H9 (cell line): ENCODE results near the gene ZMYM2. TPM values are rescaled to one million over a fixed set of nuclear protein-coding genes. Genes with fewer than 3 reads are reported as not detected.
A peak's percentile ranks its signal among the peaks of the same experiment; 100 is the strongest.

Source experiments
- DNase-seq: peaks from one replicate; pipeline ENCODE4 v3.0.0-alpha.2; 2017
- H2AFZ ChIP-seq: one replicate; pipeline ENCODE4 v1.6.1; 2013; ENCODE audit warnings: mild to moderate bottlenecking, low read length, control low read depth, moderate library complexity
- H2AK5ac ChIP-seq: 2 replicates; pipeline ENCODE4 v1.6.1; 2013; ENCODE audit warnings: low read length, control low read depth, mixed read lengths; ENCODE audit not compliant: insufficient read length
- H2BK120ac ChIP-seq: one replicate; pipeline ENCODE4 v1.6.1; 2013; ENCODE audit warnings: low read depth, mild to moderate bottlenecking, low read length, control low read depth, inconsistent platforms; ENCODE audit not compliant: poor library complexity, severe bottlenecking
- H2BK12ac ChIP-seq: 2 replicates; pipeline ENCODE4 v1.6.1; 2013; ENCODE audit warnings: low read length, control low read depth, mixed read lengths, low read depth; ENCODE audit not compliant: insufficient read length
- H2BK15ac ChIP-seq: 2 replicates; pipeline ENCODE4 v1.6.1; 2013; ENCODE audit warnings: low read depth, low read length, control low read depth
- H2BK20ac ChIP-seq: one replicate; pipeline ENCODE4 v1.6.1; 2013; ENCODE audit warnings: low read depth, mild to moderate bottlenecking, low read length, control low read depth, inconsistent platforms; ENCODE audit not compliant: poor library complexity, severe bottlenecking
- H2BK5ac ChIP-seq: 2 replicates; pipeline ENCODE4 v1.6.1; 2013; ENCODE audit warnings: low read length, control low read depth, mixed read lengths; ENCODE audit not compliant: insufficient read length
- H3K14ac ChIP-seq: 2 replicates; pipeline ENCODE4 v1.6.1; 2013; ENCODE audit warnings: low read length, control low read depth; ENCODE audit not compliant: insufficient read depth
- H3K18ac ChIP-seq: 2 replicates; pipeline ENCODE4 v1.6.1; 2013; ENCODE audit warnings: low read depth, mild to moderate bottlenecking, mixed read lengths, low read length, control low read depth; ENCODE audit not compliant: insufficient read length
- H3K23ac ChIP-seq: 2 replicates; pipeline ENCODE4 v1.6.1; 2013; ENCODE audit warnings: low read length, control low read depth, mixed read lengths, low read depth; ENCODE audit not compliant: insufficient read length
- H3K23me2 ChIP-seq: 2 replicates; pipeline ENCODE4 v1.6.1; 2013; ENCODE audit warnings: low read depth, mild to moderate bottlenecking, mixed read lengths, low read length, control low read depth; ENCODE audit not compliant: insufficient read length, poor library complexity, severe bottlenecking
- H3K27ac ChIP-seq: 2 replicates; pipeline ENCODE4 v1.5.1; 2013; ENCODE audit warnings: low read length, control low read depth, mixed read lengths, low read depth; ENCODE audit not compliant: insufficient read length
- H3K27me3 ChIP-seq: 2 replicates; pipeline ENCODE4 v1.6.1; 2013; ENCODE audit warnings: low read length, control low read depth, inconsistent platforms; ENCODE audit not compliant: insufficient read depth
- H3K4ac ChIP-seq: 2 replicates; pipeline ENCODE4 v1.6.1; 2013; ENCODE audit warnings: low read depth, mild to moderate bottlenecking, control low read depth, inconsistent platforms, low read length, moderate library complexity
- H3K4me1 ChIP-seq: 2 replicates; pipeline ENCODE4 v1.6.1; 2013; ENCODE audit warnings: low read length, control low read depth, inconsistent platforms; ENCODE audit not compliant: insufficient read depth
- H3K4me2 ChIP-seq: 2 replicates; pipeline ENCODE4 v1.6.1; 2013; ENCODE audit warnings: low read length, control low read depth, mixed read lengths; ENCODE audit not compliant: insufficient read length, insufficient read depth
- H3K56ac ChIP-seq: 2 replicates; pipeline ENCODE4 v1.6.1; 2013; ENCODE audit warnings: low read depth, mild to moderate bottlenecking, mixed read lengths, low read length, control low read depth; ENCODE audit not compliant: insufficient read length
- H3K79me1 ChIP-seq: 2 replicates; pipeline ENCODE4 v1.6.1; 2013; ENCODE audit warnings: low read depth, mild to moderate bottlenecking, moderate library complexity, low read length, control low read depth, inconsistent platforms; ENCODE audit not compliant: insufficient read depth, poor library complexity, severe bottlenecking
- H3K79me2 ChIP-seq: 2 replicates; pipeline ENCODE4 v1.6.1; 2013; ENCODE audit warnings: low read length, control low read depth, inconsistent platforms; ENCODE audit not compliant: insufficient read depth
- H3K9ac ChIP-seq: 2 replicates; pipeline ENCODE4 v1.6.1; 2013; ENCODE audit warnings: low read length, control low read depth, mixed read lengths; ENCODE audit not compliant: insufficient read length; ENCODE audit errors: extremely low read depth
- H3K9me3 ChIP-seq: one replicate; pipeline ENCODE4 v1.6.1; 2013; ENCODE audit warnings: low read depth, low read length, inconsistent platforms; ENCODE audit not compliant: control insufficient read depth
- H3T11ph ChIP-seq: one replicate; pipeline ENCODE4 v1.6.1; 2013; ENCODE audit warnings: mild to moderate bottlenecking, low read length, control low read depth, inconsistent platforms
- H4K20me1 ChIP-seq: one replicate; pipeline ENCODE4 v1.6.1; 2013; ENCODE audit not compliant: control insufficient read depth, insufficient read length, insufficient read depth
- H4K5ac ChIP-seq: 2 replicates; pipeline ENCODE4 v1.6.1; 2013; ENCODE audit warnings: low read depth, mild to moderate bottlenecking, mixed read lengths, low read length, control low read depth; ENCODE audit not compliant: insufficient read length
- H4K8ac ChIP-seq: replicated peaks from 2 replicates; pipeline ENCODE4 v1.6.1; 2013; ENCODE audit warnings: low read length, control low read depth, mixed read lengths, low read depth; ENCODE audit not compliant: insufficient read length
- H4K91ac ChIP-seq: 2 replicates; pipeline ENCODE4 v1.6.1; 2013; ENCODE audit warnings: low read depth, mild to moderate bottlenecking, moderate library complexity, mixed read lengths, low read length, control low read depth; ENCODE audit not compliant: insufficient read length
- H3K27ac Mint-ChIP-seq, 3 experiments: 2 replicates in 2 of 3; 3 replicates in 1 of 3; pipeline ENCODE4 v1.8.0; 2020 to 2021; ENCODE audit warnings: mixed read lengths in 3 of 3, mild to moderate bottlenecking in 1 of 3, moderate library complexity in 1 of 3
- H3K27me3 Mint-ChIP-seq: 2 replicates; pipeline ENCODE4 v1.8.0; 2021; ENCODE audit warnings: low read depth, mild to moderate bottlenecking, moderate library complexity, mixed read lengths
- H3K36me3 Mint-ChIP-seq, 3 experiments: 2 replicates in 2 of 3; 3 replicates in 1 of 3; pipeline ENCODE4 v1.8.0; 2020 to 2021; ENCODE audit warnings: low read depth in 3 of 3, mixed read lengths in 3 of 3; ENCODE audit not compliant: insufficient read depth in 1 of 3
- H3K4me1 Mint-ChIP-seq, 2 experiments: 2 replicates each; pipeline ENCODE4 v1.8.0; 2020; ENCODE audit warnings: mixed read lengths in 2 of 2
- H3K4me3 Mint-ChIP-seq, 2 experiments: 2 replicates in 1 of 2; 3 replicates in 1 of 2; pipeline ENCODE4 v1.8.0; 2020 to 2021; ENCODE audit warnings: mild to moderate bottlenecking in 2 of 2, mixed read lengths in 2 of 2, moderate library complexity in 1 of 2
- H3K9me3 Mint-ChIP-seq, 2 experiments: 2 replicates in 1 of 2; 3 replicates in 1 of 2; pipeline ENCODE4 v1.8.0; 2020; ENCODE audit warnings: mild to moderate bottlenecking in 2 of 2, mixed read lengths in 2 of 2, moderate library complexity in 1 of 2
- CTCF ChIP-seq: fragments of 200-600 bp; sonication (generic); conservative IDR thresholded peaks from 3 replicates; pipeline ENCODE4 v1.8.0; 2021; ENCODE audit warnings: antibody characterized with exemption, mild to moderate bottlenecking
- WGBS: extraction: QIAGEN DNeasy Blood & Tissue Kit; methylation state at CpG from one replicate; pipeline ENCODE4 v1.1.7; 2013; ENCODE audit warnings: missing lambda C conversion rate, low lambda C conversion rate, mixed read lengths; ENCODE audit not compliant: insufficient read length; ENCODE audit errors: extremely low coverage; 5-methylcytosine and 5-hydroxymethylcytosine counted together
- total RNA-seq: library from RNA; stranded (reverse); gene quantifications from 2 replicates; pipeline ENCODE4 v1.2.1, GENCODE V29; 2021

ZMYM2 gene
- total RNA-seq, 1 experiment from 2014 or later, result 173 TPM

GRCh38 chr13:20001366-20002190 lies 43.1 kb downstream of the ZMYM2 start:
- Mint-ChIP-seq H3K36me3 (peaks cover 14 to 67% (median 58%) of the 10 kb centered on the region in 3 experiments), H3K9me3 (no peaks in the 10 kb centered on the region), H3K4me1 (0 out of 4 replicates have a peak, but pooled peaks cover 0 to 2% of the 10 kb centered on the region in 2 experiments), H3K27ac (peak overlapping the region in 2 of 3 experiments; percentile 6 to 37; a peak in 3 of 7 replicates), H3K27me3 (no peaks in the 10 kb centered on the region), H3K4me3 (no peak overlapping the region)
- Histone ChIP-seq H3T11ph (no peak overlapping the region), H4K8ac (no peak overlapping the region), H2BK120ac (no peak overlapping the region), H3K79me2 (peaks cover 7% of the 10 kb centered on the region; the same call in 1 of the 2 replicates), H4K91ac (no peak overlapping the region), H4K20me1 (no peaks in the 10 kb centered on the region), H2AFZ (no peak overlapping the region), H3K4ac (no peak overlapping the region), H3K4me2 (no peak overlapping the region), H2BK12ac (no peak overlapping the region), H3K27me3 (no peaks in the 10 kb centered on the region), H3K23me2 (no peaks in the 10 kb centered on the region), H4K5ac (no peak overlapping the region), H3K14ac (no peak overlapping the region), H3K9me3 (no peaks in the 10 kb centered on the region), H2BK5ac (no peak overlapping the region), H3K9ac (no peak overlapping the region), H3K18ac (no peak overlapping the region), H2BK20ac (no peak overlapping the region), H3K4me1 (no peaks in the 10 kb centered on the region), H3K79me1 (peaks cover 6% of the 10 kb centered on the region), H2BK15ac (no peak overlapping the region), H3K27ac (no peak overlapping the region), H3K23ac (no peak overlapping the region), H3K56ac (no peak overlapping the region), H2AK5ac (no peak overlapping the region)
- WGBS, result no CpG with 5 or more reads among the region's 4 CpGs
- no peak for TF ChIP-seq CTCF
- DNase-seq, result no peak
